Activated CD8-positive, alpha-beta memory T cell treated with anti-CD3 and anti-CD28 coated beads, Interleukin-2, amount 50 U/mL, for 1 hour (primary cell): ENCODE measurements around the gene SLC15A3.

Experiments used
- DNase-seq: peaks from one replicate; pipeline ENCODE4 v3.0.0-alpha.2; 2020; ENCODE audit errors: extremely low read depth

Gene SLC15A3

GRCh38 chr11:60951904-60952741, at the start of gene SLC15A3:
Gene SLC15A3 (minus strand): TSS chr11:60952176. CDS start chr11:60951551, 625 bp downstream.
- DNase-seq = no peak

DNA sequence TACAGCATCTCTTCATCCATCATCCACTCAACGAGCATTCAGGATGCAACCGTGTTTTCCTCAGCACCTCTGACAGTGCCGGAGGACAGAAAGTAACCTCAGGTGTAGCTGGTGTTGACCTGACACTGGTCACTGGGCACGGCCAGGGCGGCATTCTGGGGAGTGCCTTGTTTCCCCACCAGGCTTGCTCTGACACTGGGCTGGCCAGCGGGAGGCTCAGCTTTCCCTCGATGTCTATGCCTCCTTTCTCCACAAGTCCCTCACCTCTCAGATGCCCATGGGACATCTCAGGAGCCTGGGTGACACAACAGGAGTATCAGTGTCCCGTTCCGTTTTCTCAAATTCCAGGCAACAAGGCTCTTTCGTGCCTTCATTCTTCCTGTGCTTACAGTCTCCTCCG, 48.5 kb upstream of the SLC15A3 start:
- no peak for DNase-seq

GRCh38 chr11:60996381-60997138, 44.6 kb upstream of the SLC15A3 start:
- no peak for DNase-seq

DNA sequence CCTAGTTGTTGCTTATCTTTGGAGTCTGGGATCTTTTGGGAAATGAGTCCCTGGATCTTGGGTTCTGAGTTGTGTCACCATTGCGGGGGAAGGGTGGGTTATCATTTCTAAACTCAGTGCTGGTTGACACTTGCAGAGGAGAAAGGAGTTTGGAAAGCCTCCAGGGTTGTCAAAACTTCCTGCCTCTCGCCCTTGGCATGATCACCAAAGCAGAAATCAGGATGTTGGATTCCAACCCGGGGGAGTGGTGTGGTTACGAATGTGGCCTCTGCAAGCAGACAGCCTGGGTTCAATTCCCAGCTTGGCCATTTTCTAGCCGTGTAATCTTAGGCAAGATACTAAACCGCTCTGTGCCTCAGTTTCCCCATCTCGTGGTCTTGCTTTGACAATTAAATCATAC, 43.8 kb upstream of the SLC15A3 start:
- DNase-seq = no peak

DNA sequence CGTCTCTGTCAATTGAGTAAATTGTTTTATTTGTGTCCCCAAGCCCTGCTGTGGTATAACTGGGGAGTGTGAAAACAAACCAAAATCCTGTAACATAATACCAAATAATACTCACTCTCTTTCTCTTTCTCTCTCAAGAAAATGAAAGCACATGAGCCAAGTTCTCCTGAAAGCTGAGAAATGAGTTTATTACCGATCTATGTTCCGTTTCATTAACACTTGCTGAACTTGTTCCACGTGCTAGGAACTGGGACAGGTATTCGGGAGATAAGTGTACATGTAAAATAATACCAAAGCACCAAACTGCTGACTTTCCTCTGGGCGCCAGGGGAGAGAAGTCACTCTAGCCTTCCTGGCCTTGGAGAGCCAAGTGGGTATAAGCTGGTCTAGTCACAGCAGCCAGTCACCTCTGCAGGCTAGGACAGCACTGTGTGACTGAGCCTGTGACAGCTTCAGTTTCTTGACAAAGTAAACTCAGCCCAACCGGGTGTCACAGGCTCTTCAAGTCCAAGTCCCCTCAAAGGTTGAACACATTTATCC, 42.6 kb upstream of the SLC15A3 start:
- no peak for DNase-seq

DNA sequence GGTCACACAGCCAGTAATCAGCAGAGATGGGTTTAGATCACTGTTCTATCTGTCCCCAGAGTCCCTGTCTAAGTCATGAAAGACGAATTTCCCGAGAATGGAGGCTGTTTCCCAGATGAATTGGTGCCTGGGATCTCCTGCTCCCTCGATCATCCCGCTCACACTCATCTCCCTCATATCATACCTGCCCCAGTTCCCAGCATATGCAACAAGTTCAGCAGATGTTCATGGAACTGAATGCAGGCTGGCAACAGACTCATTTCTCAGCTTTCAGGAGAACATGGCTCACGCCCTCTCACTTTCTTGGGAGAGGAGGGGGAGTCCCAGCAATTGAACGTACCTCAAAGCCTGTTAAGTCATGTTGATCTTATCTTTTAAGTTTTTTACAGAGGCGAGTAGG, 41.6 kb upstream of the SLC15A3 start:
- no peak for DNase-seq

GRCh38 chr11:60992842-60993409, 41.0 kb upstream of the SLC15A3 start:
- no peak for DNase-seq

GRCh38 chr11:60991457-60991856, 39.5 kb upstream of the SLC15A3 start:
- no peak for DNase-seq

- no peak for DNase-seq
Observed at GRCh38 chr11:60989093-60989650, 37.2 kb upstream of the SLC15A3 start.

DNA sequence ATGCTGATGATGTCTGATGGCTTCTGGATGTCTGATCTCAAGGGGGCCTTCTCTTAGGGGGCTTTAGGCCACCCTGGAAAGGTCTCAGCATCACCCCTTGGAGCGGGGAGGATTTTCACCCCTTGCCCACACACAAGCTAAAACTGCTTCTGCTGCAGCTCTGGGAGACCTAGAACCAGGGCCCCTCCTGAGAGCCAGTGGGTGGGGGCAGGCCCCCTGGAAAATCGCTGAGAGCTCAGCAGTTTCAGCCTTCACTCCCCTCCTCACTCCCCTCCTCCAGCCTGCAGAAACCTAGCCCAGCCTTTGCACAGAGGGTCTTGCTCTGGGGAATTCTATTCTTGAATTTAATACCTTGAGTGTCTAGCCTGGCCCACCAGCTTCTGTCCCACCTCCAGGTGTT, 36.7 kb upstream of the SLC15A3 start:
- no peak for DNase-seq

DNA sequence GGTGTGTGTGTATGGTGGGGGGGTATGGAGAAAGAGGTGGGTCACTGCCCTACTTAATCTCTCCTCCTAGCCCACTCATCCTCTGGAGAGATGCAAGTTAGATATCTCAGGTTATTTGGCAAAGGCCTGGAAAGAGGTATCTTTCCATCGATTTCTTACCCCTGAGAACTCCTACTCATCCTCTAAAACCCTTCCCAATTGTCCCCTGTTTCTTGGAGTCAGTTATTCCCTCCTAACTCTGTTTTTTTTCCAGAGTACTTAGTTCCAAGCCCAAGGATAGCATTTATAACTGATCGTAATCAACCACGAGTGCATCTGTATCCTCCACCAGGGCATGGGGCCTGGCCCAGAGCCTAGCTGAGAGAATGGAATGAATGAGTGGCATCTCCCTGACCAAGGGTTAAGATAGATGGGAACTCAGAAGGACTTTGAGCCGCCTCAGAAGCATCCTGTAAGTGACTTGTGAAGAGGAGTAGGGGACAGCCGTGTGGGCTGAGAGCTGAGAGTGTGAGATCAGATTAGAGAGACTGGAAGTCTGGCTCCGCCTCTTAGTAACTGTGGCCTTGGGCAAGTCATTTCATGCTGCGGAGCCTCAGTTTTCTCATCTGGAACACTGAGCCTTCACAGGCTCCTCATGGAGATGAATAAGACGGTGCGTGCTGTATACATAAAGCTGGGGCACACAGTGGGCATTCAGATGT, 35.8 kb upstream of the SLC15A3 start:
- no peak for DNase-seq

- DNase-seq = peak; percentile 97
Observed at GRCh38 chr11:60985991-60986915, 34.3 kb upstream of the SLC15A3 start.

- DNase-seq = no peak
Observed at GRCh38 chr11:60985501-60985900, 33.5 kb upstream of the SLC15A3 start.

GRCh38 chr11:60984636-60985035, 32.7 kb upstream of the SLC15A3 start:
- DNase-seq = no peak

DNA sequence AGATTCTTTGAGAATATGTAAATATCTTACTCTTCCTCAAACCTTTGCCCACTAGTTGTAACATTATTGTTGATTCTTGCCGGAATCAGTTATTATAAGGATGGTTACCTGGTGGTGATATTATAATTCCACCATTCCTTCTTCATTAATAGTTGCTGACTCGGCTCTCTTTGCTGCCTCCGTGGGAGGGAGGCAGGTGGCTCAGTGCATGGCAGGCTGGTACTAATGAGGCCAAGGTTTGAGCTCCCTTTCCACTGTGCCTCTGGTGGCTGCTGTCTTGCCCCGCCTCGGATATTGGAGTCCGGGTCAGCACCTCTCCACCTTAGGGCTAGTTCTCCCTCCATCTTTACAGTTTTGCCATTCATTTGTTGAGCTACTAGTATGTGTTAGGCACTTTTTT, 32.2 kb upstream of the SLC15A3 start:
- no peak for DNase-seq

- DNase-seq = no peak
Observed at GRCh38 chr11:60982184-60982583, 30.2 kb upstream of the SLC15A3 start.

- no peak for DNase-seq
Observed at GRCh38 chr11:60981515-60981914, 29.5 kb upstream of the SLC15A3 start.

GRCh38 chr11:60978546-60979380, 26.8 kb upstream of the SLC15A3 start:
- DNase-seq = no peak

GRCh38 chr11:60977836-60978235, 25.9 kb upstream of the SLC15A3 start:
- no peak for DNase-seq

DNA sequence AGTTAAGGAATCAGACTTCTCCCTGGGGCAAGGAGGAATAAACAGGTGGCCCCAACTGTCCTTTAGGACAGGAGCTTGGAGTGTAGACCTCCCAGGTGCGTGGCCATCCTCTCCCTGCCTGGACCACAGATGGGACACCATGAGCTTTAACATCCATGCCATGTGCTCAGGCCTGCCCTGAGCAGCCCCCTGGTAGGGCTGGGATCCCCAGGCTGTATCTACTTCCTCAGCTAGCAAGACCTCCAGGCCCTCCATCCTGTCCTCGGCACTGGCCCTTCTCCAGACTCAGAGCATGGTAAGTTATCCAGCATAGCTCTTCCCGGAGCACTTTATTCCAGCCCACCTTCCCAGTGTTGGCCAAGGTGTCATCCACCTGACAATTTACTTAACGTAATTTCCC, 25.2 kb upstream of the SLC15A3 start:
- no peak for DNase-seq
